ENCODE data around the gene GLT6D1. TPM values are rescaled to one million over a fixed set of nuclear protein-coding genes. Genes with fewer than 3 reads are reported as not detected.

GLT6D1 gene
- total RNA-seq, 4 donors from 2014 or later, result not detected

DNA sequence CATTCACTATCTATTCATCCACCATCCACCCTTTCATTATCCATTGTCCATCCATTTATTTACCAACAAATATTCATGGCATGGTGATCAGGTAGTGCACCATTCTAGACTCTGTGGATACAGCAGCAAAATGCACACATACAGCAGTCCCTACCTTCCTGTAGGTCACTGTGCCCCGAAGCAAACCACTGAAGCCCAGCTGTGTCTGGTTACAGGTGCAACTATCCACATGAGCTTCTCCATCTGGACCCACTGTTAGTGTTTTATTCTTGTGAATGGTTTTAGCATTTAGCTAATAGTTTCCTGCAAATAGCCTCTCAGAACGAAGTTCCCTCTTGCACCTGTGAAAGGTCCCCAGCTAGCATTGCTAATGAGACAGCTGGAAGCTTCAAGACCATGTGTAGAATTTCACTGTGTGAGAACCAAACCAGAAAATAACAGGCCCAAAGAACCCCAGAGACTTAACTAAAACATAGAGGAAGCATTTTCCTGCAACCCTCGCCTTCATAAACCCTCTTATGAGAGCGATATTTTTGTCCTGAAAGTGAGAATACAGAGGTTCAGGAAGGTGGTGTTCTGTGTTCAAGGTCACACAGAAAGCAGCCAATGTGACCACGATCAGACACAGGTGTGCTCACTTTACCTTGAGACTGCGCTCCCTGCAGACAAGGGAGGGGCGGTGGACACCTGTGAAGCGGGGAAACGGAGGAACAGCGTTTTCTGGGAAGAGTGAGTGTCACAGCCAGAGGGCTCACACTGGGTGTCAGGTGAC is 59.3 kb downstream of the GLT6D1 start:
- ATAC-seq (ENCODE audit: low FRiP score) (no peak), DNase-seq (ENCODE audit: low spot score) (no peak)
- TF ChIP-seq, protein P1, sequence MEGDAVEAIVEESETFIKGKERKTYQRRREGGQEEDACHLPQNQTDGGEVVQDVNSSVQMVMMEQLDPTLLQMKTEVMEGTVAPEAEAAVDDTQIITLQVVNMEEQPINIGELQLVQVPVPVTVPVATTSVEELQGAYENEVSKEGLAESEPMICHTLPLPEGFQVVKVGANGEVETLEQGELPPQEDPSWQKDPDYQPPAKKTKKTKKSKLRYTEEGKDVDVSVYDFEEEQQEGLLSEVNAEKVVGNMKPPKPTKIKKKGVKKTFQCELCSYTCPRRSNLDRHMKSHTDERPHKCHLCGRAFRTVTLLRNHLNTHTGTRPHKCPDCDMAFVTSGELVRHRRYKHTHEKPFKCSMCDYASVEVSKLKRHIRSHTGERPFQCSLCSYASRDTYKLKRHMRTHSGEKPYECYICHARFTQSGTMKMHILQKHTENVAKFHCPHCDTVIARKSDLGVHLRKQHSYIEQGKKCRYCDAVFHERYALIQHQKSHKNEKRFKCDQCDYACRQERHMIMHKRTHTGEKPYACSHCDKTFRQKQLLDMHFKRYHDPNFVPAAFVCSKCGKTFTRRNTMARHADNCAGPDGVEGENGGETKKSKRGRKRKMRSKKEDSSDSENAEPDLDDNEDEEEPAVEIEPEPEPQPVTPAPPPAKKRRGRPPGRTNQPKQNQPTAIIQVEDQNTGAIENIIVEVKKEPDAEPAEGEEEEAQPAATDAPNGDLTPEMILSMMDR (IDR thresholded peaks at IDR 0.05), result no peak

DNA sequence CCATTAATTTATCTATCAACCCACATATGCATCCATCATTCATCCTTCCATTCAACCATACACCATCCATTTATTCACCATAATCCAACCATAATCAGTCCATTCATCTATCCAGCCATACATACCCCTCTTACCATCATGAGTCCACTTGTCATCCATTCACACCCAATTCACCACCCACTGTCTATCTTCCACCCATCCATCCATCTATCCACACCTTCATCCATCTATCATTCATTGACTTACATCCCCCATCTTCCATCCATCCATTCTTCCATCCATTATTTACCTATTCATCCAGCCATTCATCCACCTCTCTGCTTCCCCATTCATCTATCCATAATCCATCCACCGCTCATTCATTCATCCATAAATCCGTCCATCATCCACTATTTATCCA is 60.0 kb downstream of the GLT6D1 start:
- TF ChIP-seq, protein P1 (IDR thresholded peaks at IDR 0.05), result no peak
- DNase-seq (ENCODE audit: low spot score), result no peak
- no peak for ATAC-seq (ENCODE audit: low FRiP score)

DNA sequence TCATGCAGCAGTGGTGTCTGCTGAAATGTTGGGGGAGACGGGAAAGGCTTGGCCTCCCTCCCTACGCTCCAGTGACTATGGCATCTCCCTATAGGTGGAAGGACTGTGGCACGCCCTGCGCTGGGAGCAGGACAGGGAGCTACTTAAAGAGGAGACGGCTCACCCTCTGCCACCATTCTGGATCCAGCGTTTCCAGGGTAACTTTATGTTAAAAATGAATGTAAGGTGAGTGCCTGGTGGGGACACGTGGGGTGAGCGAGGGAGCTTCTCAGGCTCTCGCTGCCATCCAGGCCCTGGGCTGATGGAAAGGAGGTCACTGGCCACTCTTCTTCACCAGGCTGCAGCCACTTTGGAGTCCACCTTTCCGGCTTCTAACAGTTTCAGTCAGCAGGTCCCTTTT is 62.1 kb downstream of the GLT6D1 start:
- DNase-seq (ENCODE audit: low spot score) (no peak), ATAC-seq (ENCODE audit: low FRiP score) (no peak)
- TF ChIP-seq, protein P1 (IDR thresholded peaks at IDR 0.05), result no peak

DNA sequence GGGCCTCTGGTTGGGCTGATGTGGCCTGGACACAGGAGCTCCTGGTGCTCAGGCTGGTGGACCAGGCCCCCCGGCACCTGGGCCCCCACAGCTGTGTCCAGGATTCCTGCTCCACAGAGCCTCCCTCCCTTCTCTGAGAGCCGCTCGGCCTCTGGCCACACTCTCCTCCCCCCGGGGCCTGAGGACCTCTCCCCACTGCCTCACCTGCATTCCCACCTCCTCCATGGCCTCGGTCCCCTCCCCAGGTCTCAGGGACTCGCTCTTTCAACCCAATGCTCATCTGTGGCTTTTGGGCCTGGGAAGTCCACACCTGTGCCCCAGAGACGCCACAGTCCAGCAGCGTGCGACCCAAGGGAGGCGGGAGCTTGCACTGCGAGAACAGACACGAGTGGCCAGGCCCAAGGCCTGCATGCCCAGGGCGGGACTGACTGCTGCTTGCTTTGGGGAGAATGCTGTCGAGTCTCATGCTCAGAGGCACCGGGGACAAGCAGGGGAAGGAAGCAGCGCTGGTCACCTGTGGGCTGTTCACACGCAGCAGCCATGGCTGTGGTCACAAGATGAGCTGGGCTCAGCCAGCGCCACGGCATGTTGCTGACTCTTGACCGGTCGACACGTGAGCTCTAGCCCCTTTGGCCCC is 63.2 kb downstream of the GLT6D1 start:
- ATAC-seq (ENCODE audit: low FRiP score) (peak; percentile 19), DNase-seq (ENCODE audit: low spot score) (no peak)
- TF ChIP-seq, protein P1 (IDR thresholded peaks at IDR 0.05), result no peak

DNA sequence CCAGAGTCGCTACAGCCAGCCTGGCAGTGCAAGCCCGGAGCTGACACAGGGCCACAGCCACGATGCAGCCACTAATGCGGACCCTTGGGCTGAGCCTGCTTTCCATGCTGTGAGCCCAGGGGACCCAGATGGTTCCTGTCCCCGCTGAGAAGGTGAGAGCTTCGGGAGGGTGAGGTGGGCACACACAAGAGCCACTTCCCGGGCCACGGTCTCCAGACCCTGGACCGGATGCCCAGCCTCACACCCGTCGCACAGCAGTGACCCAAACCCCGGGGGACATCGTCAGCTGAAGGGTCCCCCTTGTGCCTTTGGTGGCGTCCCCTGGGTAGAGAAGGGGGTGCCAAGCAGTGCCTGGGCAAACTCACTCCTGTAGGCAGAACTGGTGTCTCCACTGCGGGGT is 64.4 kb downstream of the GLT6D1 start:
- TF ChIP-seq, protein P1 (IDR thresholded peaks at IDR 0.05), result no peak
- no peak for ATAC-seq (ENCODE audit: low FRiP score)
- DNase-seq (ENCODE audit: low spot score), result no peak

DNA sequence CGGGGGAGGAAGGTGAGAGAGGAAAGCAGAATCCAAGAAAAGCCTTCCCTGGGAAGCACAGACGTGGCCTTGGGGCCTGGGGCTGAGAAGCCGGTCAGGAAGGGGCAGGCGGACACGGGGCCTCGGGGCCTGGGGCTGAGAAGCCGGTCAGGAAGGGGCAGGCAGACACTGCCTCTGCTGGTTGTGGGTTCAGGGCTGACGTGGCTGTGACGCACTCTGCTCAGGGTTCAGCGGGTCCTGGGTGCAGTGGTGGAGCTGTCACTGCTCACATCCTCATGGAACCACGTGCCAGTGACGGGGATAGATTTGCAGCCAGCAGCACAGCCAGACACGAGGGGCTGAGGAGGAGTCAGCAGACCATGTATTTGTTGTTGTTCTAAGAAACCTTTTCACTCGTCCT is 65.0 kb downstream of the GLT6D1 start:
- DNase-seq (ENCODE audit: low spot score), result no peak
- ATAC-seq (ENCODE audit: low FRiP score), result no peak
- TF ChIP-seq, protein P1 (IDR thresholded peaks at IDR 0.05), result no peak

Other genes starting within 250 kb of the GLT6D1 start
- 10 to 100 TPM in 3 of 4 donors, 1 to 10 TPM in 1; 7.3 to 11.3 (median 10.9) TPM for gene PPP1R26, start 159.8 kb downstream of the GLT6D1 start, total RNA-seq
- 10 to 100 TPM; 23.5 to 46.8 (median 34.9) TPM for gene MRPS2, start 138.9 kb downstream of the GLT6D1 start, total RNA-seq
- not detected for gene LCN1, start 118.1 kb downstream of the GLT6D1 start, total RNA-seq
- gene OBP2A, start 93.4 kb downstream of the GLT6D1 start, total RNA-seq, result not detected
- not detected for gene PAEP, start 77.8 kb downstream of the GLT6D1 start, total RNA-seq
- gene LCN9, start 23.8 kb upstream of the GLT6D1 start, total RNA-seq, result 1 to 10 TPM in 1 of 4 donors, not detected in 3; 1.4 TPM
- gene SOHLH1, start 59.9 kb upstream of the GLT6D1 start, total RNA-seq, result not detected
- under 1 TPM in 2 of 4 donors, not detected in 2; 0.24 to 0.95 TPM for gene KCNT1, start 62.6 kb upstream of the GLT6D1 start, total RNA-seq